SK-N-SH (cell line): ENCODE results near the gene POLN. TPM values are rescaled to one million over a fixed set of nuclear protein-coding genes. Genes with fewer than 3 reads are reported as not detected.

Experiments
- CTCF ChIA-PET: fragments of 300-600, 350-600 bp; formaldehyde crosslinking; extraction: SDS; loops from one replicate; lab custom pipeline; 2021; lab: Yijun Ruan, JAX
- POLR2A ChIA-PET: fragments of 350-600 bp; sonication (Branson Sonifier 250); formaldehyde crosslinking; extraction: SDS; loops from one replicate; lab custom pipeline; 2020; ENCODE audit warnings: antibody characterized with exemption, inconsistent platforms; lab: Yijun Ruan, JAX
- DNase-seq: peaks from one replicate; pipeline ENCODE4 v3.0.0; 2012
- H2AFZ ChIP-seq: fragments of 200-600 bp; sonication (generic); 2 replicates; pipeline ENCODE4 v1.8.1; 2016; ENCODE audit warnings: antibody characterized with exemption, mild to moderate bottlenecking, low read depth
- H3F3A ChIP-seq: fragments of 200-600 bp; sonication (generic); replicated peaks from 2 replicates; pipeline ENCODE3; 2016; ENCODE audit warnings: antibody characterized with exemption, mild to moderate bottlenecking; ENCODE audit not compliant: insufficient read depth
- H3K27ac ChIP-seq, 2 experiments: fragments of 200-500 bp in 1 of 2; fragments of 200-600 bp in 1 of 2; sonication (Bioruptor generic) in 1 of 2; sonication (generic), shearing (Covaris generic) in 1 of 2; 2 replicates each; pipeline versions ENCODE4 v1.5.1 to v1.6.1; 2014 to 2016; ENCODE audit warnings: low read depth in 2 of 2, inconsistent platforms in 1 of 2, low read length in 1 of 2, mild to moderate bottlenecking in 1 of 2, mixed read lengths in 1 of 2
- H3K27me3 ChIP-seq: fragments of 200-600 bp; sonication (generic), shearing (Covaris generic); 2 replicates; pipeline ENCODE4 v1.6.1; 2016; ENCODE audit warnings: mixed run types; ENCODE audit not compliant: insufficient read depth
- H3K36me3 ChIP-seq, 2 experiments: fragments of 200-500 bp in 1 of 2; fragments of 200-600 bp in 1 of 2; sonication (Bioruptor generic) in 1 of 2; sonication (generic) in 1 of 2; replicated peaks in 1 of 2; 2 replicates each; pipeline versions ENCODE3 to v1.5.1; 2014 to 2016; ENCODE audit warnings: low read length in 1 of 2, mild to moderate bottlenecking in 1 of 2; ENCODE audit not compliant: insufficient read depth in 2 of 2, control insufficient read depth in 1 of 2
- H3K4me1 ChIP-seq, 2 experiments: fragments of 200-500 bp in 1 of 2; fragments of 200-600 bp in 1 of 2; sonication (Bioruptor generic) in 1 of 2; sonication (generic), shearing (Covaris generic) in 1 of 2; 2 replicates each; pipeline versions ENCODE4 v1.5.1 to v1.6.1; 2014 to 2016; ENCODE audit warnings: low read depth in 1 of 2, low read length in 1 of 2, mixed run types in 1 of 2; ENCODE audit not compliant: insufficient read depth in 2 of 2, control insufficient read depth in 1 of 2
- H3K4me2 ChIP-seq: fragments of 200-600 bp; sonication (generic), shearing (Covaris generic); 2 replicates; pipeline ENCODE4 v1.6.1; 2017; ENCODE audit warnings: mixed run types
- H3K4me3 ChIP-seq, 2 experiments: fragments of 200-500 bp in 1 of 2; fragments of 200-600 bp in 1 of 2; sonication (Bioruptor generic) in 1 of 2; sonication (generic), shearing (Covaris generic) in 1 of 2; 2 replicates each; pipeline versions ENCODE4 v1.5.1 to v1.8.1; 2014 to 2016; ENCODE audit warnings: low read depth in 2 of 2, inconsistent platforms in 1 of 2, low read length in 1 of 2, mild to moderate bottlenecking in 1 of 2, mixed read lengths in 1 of 2, moderate library complexity in 1 of 2
- H3K79me2 ChIP-seq: fragments of 200-600 bp; sonication (generic); 2 replicates; pipeline ENCODE4 v1.8.1; 2017; ENCODE audit warnings: mild to moderate bottlenecking; ENCODE audit not compliant: insufficient read depth
- H3K9ac ChIP-seq: fragments of 200-600 bp; sonication (generic); 2 replicates; pipeline ENCODE4 v1.6.1; 2017; ENCODE audit warnings: mixed run types
- H3K9me2 ChIP-seq: fragments of 200-600 bp; sonication (generic); 2 replicates; pipeline ENCODE4 v1.6.1; 2017; ENCODE audit warnings: mixed run types
- H3K9me3 ChIP-seq: fragments of 200-600 bp; sonication (generic); 2 replicates; pipeline ENCODE4 v1.6.1; 2017; ENCODE audit warnings: mixed run types, mild to moderate bottlenecking, moderate library complexity
- H4K20me1 ChIP-seq: fragments of 200-600 bp; sonication (generic); 2 replicates; pipeline ENCODE4 v1.6.1; 2017; ENCODE audit warnings: mild to moderate bottlenecking, mixed run types; ENCODE audit not compliant: insufficient read depth
- CTCF ChIP-seq: fragments of 200-600 bp; sonication (generic); IDR thresholded peaks from 2 replicates; pipeline ENCODE4 v1.6.1; 2017; ENCODE audit warnings: antibody characterized with exemption, mild to moderate bottlenecking, moderate library complexity
- ELF1 ChIP-seq: IDR thresholded peaks from 2 replicates; pipeline ENCODE4 v1.4.0; 2012
- FOSL2 ChIP-seq: IDR thresholded peaks from 2 replicates; pipeline ENCODE4 v1.4.0; 2012; ENCODE audit warnings: low read depth, mild to moderate bottlenecking, moderate library complexity, borderline replicate concordance
- FOXJ3 ChIP-seq: sonication (generic); formaldehyde crosslinking; IDR thresholded peaks from 2 replicates; pipeline ENCODE4 v1.5.1; 2020; ENCODE audit warnings: mild to moderate bottlenecking, missing genetic modification reagents
- GATA2 ChIP-seq: sonication (generic); formaldehyde crosslinking; IDR thresholded peaks from 2 replicates; pipeline ENCODE4 v1.5.0; 2020; ENCODE audit warnings: mild to moderate bottlenecking, missing genetic modification reagents
- MEF2A ChIP-seq: IDR thresholded peaks from 2 replicates; pipeline ENCODE4 v1.4.0; 2012; ENCODE audit warnings: low read depth, borderline replicate concordance
- NFIC ChIP-seq: IDR thresholded peaks from 2 replicates; pipeline ENCODE4 v1.4.0; 2012; ENCODE audit warnings: borderline replicate concordance
- USF2 ChIP-seq: fragments of 150-350 bp; IDR thresholded peaks from 2 replicates; pipeline ENCODE4 v1.6.1; 2017; ENCODE audit warnings: antibody characterized with exemption, low read length, low read depth, borderline replicate concordance
- YY1 ChIP-seq: IDR thresholded peaks from 2 replicates; pipeline ENCODE4 v1.4.0; 2012; ENCODE audit warnings: low read depth, mild to moderate bottlenecking
- WGBS: methylation state at CpG from one replicate; pipeline ENCODE4 v1.1.6; 2017; ENCODE audit warnings: low lambda C conversion rate; 5-methylcytosine and 5-hydroxymethylcytosine counted together
- polyA plus RNA-seq, 3 experiments: library from polyadenylated mRNA; depleted of rRNA; stranded (reverse); fragments of >200 nt; gene quantifications; 2 replicates each; pipeline ENCODE4 v1.2.3, GENCODE V29; 2012

Gene POLN
- polyA plus RNA-seq, 1 of the 3 experiments (the other 2 are of a cell fraction) = 0.67 TPM

- Histone ChIP-seq H3K36me3 (no peaks in the 10 kb centered on the region), H3K27me3 (no peaks in the 10 kb centered on the region), H3K9ac (no peak overlapping the region), H3K4me1 (no peaks in the 10 kb centered on the region; a peak in 1 of 4 replicates), H3K27ac (no peak overlapping the region), H3F3A (no peaks in the 10 kb centered on the region), H3K79me2 (no peaks in the 10 kb centered on the region), H4K20me1 (no peaks in the 10 kb centered on the region), H3K4me3 (no peak overlapping the region), H3K4me2 (no peak overlapping the region), H3K9me3 (no peaks in the 10 kb centered on the region), H2AFZ (no peak overlapping the region), H3K9me2 (no peaks in the 10 kb centered on the region)
- ChIA-PET POLR2A (no interaction called here), CTCF (no interaction called here)
- no peak for DNase-seq
- WGBS = 94% methylated on average over 3 of the region's 11 CpGs
- TF ChIP-seq MEF2A = no peak
- TF ChIP-seq FOSL2 = no peak
- TF ChIP-seq GATA2 (CRISPR knock-in tag) = no peak
- no peak for TF ChIP-seq USF2
- TF ChIP-seq CTCF = no peak
Observed at GRCh38 chr4:2068566-2068965, 173.4 kb downstream of the POLN start.

GRCh38 chr4:2068198-2068470, 173.8 kb downstream of the POLN start:
- DNase-seq = no peak
- ChIA-PET POLR2A (no interaction called here), CTCF (no interaction called here)
- Histone ChIP-seq H3K27me3 (no peaks in the 10 kb centered on the region), H3K9me3 (no peaks in the 10 kb centered on the region), H4K20me1 (no peaks in the 10 kb centered on the region), H3K4me3 (no peak overlapping the region), H3K4me1 (no peaks in the 10 kb centered on the region; a peak in 1 of 4 replicates), H3K9ac (no peak overlapping the region), H3K79me2 (no peaks in the 10 kb centered on the region), H3K27ac (no peak overlapping the region)
- WGBS = 93% methylated on average over 13 of the region's 13 CpGs
- TF ChIP-seq NFIC (no peak), GATA2 (CRISPR knock-in tag) (no peak), FOXJ3 (CRISPR knock-in tag) (no peak), YY1 (no peak), ELF1 (no peak), USF2 (no peak)
- TF ChIP-seq, all 33 proteins: peak for 0
- H3F3A ChIP-seq = no peaks in the 10 kb centered on the region
- no peaks in the 10 kb centered on the region for H3K36me3 ChIP-seq
- no peak overlapping the region for H2AFZ ChIP-seq
- H3K4me2 ChIP-seq = no peak overlapping the region
- H3K9me2 ChIP-seq = no peaks in the 10 kb centered on the region
